GM23338 (cell line): Measurements from ENCODE around the gene ATG4A. TPM values are rescaled to one million over a fixed set of nuclear protein-coding genes. Genes with fewer than 3 reads are reported as not detected.

Experiments
- polyA plus RNA-seq: library from polyadenylated mRNA; unstranded; fragments of >200 nt; fragmentation: Nextera tagmentation; extraction: Ambion mirVana; gene quantifications from 2 replicates; pipeline ENCODE4 v1.2.1, GENCODE V29; 2016
- total RNA-seq: library from RNA; depleted of rRNA; stranded (reverse); fragments of >200 nt; shearing (Covaris generic); gene quantifications from 2 replicates; pipeline ENCODE4 v1.2.3, GENCODE V29; 2014; rRNA removed

The ATG4A gene
- total and polyA plus RNA-seq, 2 experiments from 2014 or later: 2.1 to 2.8 TPM

Other genes with a start within 250 kb of the ATG4A start
- 0.78 TPM in 1 of 2 replicates, not detected in the other for gene TEX13B, start 109.4 kb upstream of the ATG4A start, total RNA-seq
- 0.16 and 0.23 TPM in 2 replicates for gene TEX13B, start 109.4 kb upstream of the ATG4A start, polyA plus RNA-seq
- 1.2 and 1.7 TPM in 2 replicates for gene VSIG1, start 46.7 kb upstream of the ATG4A start, total RNA-seq
- 1.0 and 1.2 TPM in 2 replicates for gene VSIG1, start 46.7 kb upstream of the ATG4A start, polyA plus RNA-seq
- 53.0 and 71.1 TPM in 2 replicates for gene PSMD10, start 236 bp upstream of the ATG4A start, total RNA-seq
- 52.8 and 61.2 TPM in 2 replicates for gene PSMD10, start 236 bp upstream of the ATG4A start, polyA plus RNA-seq